ENCODE results near the gene IFI35.

IFI35 gene

GRCh38 chr17:43021741-43022512, 15.3 kb downstream of the IFI35 start, which contains the start of gene VAT1 (continued):
- TF ChIP-seq ZBTB10 (tag by site-specific recombination; IDR thresholded peaks at IDR 0.05) (no peak), ZBTB21 (tag by site-specific recombination; IDR thresholded peaks at IDR 0.05) (no peak), ZNF133 (tag by site-specific recombination; IDR thresholded peaks at IDR 0.05) (no peak), KLF16 (tag by site-specific recombination; IDR thresholded peaks at IDR 0.05) (peak; percentile 41), ZNF785 (tag by site-specific recombination; IDR thresholded peaks at IDR 0.05) (0 out of 2 replicates have a peak, but pooled peaks have one; percentile 46), ZNF223 (tag by site-specific recombination; IDR thresholded peaks at IDR 0.05) (no peak), ZBTB17 (tag by site-specific recombination; IDR thresholded peaks at IDR 0.05) (peak; percentile 89), ZNF670 (tag by site-specific recombination; IDR thresholded peaks at IDR 0.05; ENCODE audit: low read depth) (no peak), ZNF843 (tag by site-specific recombination; IDR thresholded peaks at IDR 0.05) (0 out of 2 replicates have a peak, but pooled peaks have one; percentile 36), OVOL3 (tag by site-specific recombination; IDR thresholded peaks at IDR 0.05) (no peak), ZNF341 (tag by site-specific recombination; IDR thresholded peaks at IDR 0.05; ENCODE audit: low read depth) (peak; percentile 98), ZSCAN30 (tag by site-specific recombination; IDR thresholded peaks at IDR 0.05) (0 out of 2 replicates have a peak, but pooled peaks have one; percentile 45), ZNF596 (tag by site-specific recombination; IDR thresholded peaks at IDR 0.05) (peak; percentile 78), KLF9 (tag by site-specific recombination; IDR thresholded peaks at IDR 0.05; ENCODE audit: low read depth) (peak; percentile 71), ZNF544 (tag by site-specific recombination; IDR thresholded peaks at IDR 0.05) (no peak), ZSCAN5A (tag by site-specific recombination; IDR thresholded peaks at IDR 0.05) (peak; percentile 27; the same call in 1 of the 2 replicates), ZNF121 (tag by site-specific recombination; IDR thresholded peaks at IDR 0.05) (peak; percentile 62), ZNF169 (tag by site-specific recombination; IDR thresholded peaks at IDR 0.05) (no peak), RBAK (tag by site-specific recombination; IDR thresholded peaks at IDR 0.05) (no peak), HOXD13 (CRISPR knock-in tag; IDR thresholded peaks at IDR 0.05; ENCODE audit: borderline replicate concordance) (no peak), ZNF629 (tag by site-specific recombination; IDR thresholded peaks at IDR 0.05) (peak; percentile 46; the same call in 1 of the 2 replicates), ZBTB8A (tag by site-specific recombination; IDR thresholded peaks at IDR 0.05) (peak; percentile 78), ZNF391 (tag by site-specific recombination; IDR thresholded peaks at IDR 0.05; ENCODE audit: borderline replicate concordance, low read depth) (no peak; the same call in 1 of the 2 replicates), ZIC2 (tag by site-specific recombination; IDR thresholded peaks at IDR 0.05) (peak; percentile 84), ZNF302 (tag by site-specific recombination; IDR thresholded peaks at IDR 0.05; ENCODE audit: low read depth) (no peak), ZBTB49 (tag by site-specific recombination; IDR thresholded peaks at IDR 0.05; ENCODE audit: low read depth) (no peak), ZNF704 (tag by site-specific recombination; IDR thresholded peaks at IDR 0.05) (peak; percentile 97), YY2 (tag by site-specific recombination; IDR thresholded peaks at IDR 0.05) (peak; percentile 22; the same call in 1 of the 2 replicates), ZNF146 (tag by site-specific recombination; IDR thresholded peaks at IDR 0.05) (no peak), ZNF24 (tag by site-specific recombination; IDR thresholded peaks at IDR 0.05) (0 out of 2 replicates have a peak, but pooled peaks have one; percentile 37), ZNF132 (tag by site-specific recombination; IDR thresholded peaks at IDR 0.05; ENCODE audit: borderline replicate concordance) (no peak), YY1 (tag by site-specific recombination; IDR thresholded peaks at IDR 0.05) (peak; percentile 41; the same call in 1 of the 2 replicates), ZNF501 (tag by site-specific recombination; IDR thresholded peaks at IDR 0.05) (0 out of 2 replicates have a peak, but pooled peaks have one; percentile 34), ZXDB (tag by site-specific recombination; IDR thresholded peaks at IDR 0.05) (peak; percentile 66; the same call in 1 of the 2 replicates), ZNF830 (tag by site-specific recombination; IDR thresholded peaks at IDR 0.05; ENCODE audit: low read depth) (no peak)

Measured in HEK293 (cell line).